ENCODE data around the gene KRTAP25-1. TPM values are rescaled to one million over a fixed set of nuclear protein-coding genes. Genes with fewer than 3 reads are reported as not detected.

KRTAP25-1 gene, protein sequence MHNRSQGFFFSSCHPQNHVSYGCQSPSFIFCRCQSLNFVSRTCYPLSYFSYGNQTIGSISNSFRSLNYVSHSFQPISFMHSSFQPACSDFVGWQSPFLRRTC
- not detected in 2 replicates for total RNA-seq (2021; fragmentation: NEBNext Ultra II Directional; extraction: Animal tissue kit (Norgen Biotek cat#: 25700))
- not detected in 2 replicates for polyA plus RNA-seq (2011; rRNA removed)
- not detected for polyA plus RNA-seq (2011; cell fraction: cytosol; rRNA removed)
- polyA plus RNA-seq (2011; cell fraction: nucleus; rRNA removed) = not detected
- polyA plus RNA-seq (2012, experiment 1 of 2) = not detected in 4 replicates
- not detected for polyA plus RNA-seq (2012, experiment 2 of 2)
- not detected for polyA plus RNA-seq (2013, experiment 1 of 2)
- polyA plus RNA-seq (2013, experiment 2 of 2) = not detected
- polyA minus RNA-seq (2011; rRNA and poly(A)+ RNA removed) = not detected in 2 replicates
- polyA minus RNA-seq (2011; cell fraction: cytosol; rRNA and poly(A)+ RNA removed) = not detected
- polyA minus RNA-seq (2011; cell fraction: nucleus; rRNA and poly(A)+ RNA removed) = not detected
- long read RNA-seq, experiment 1 = 0 reads
- long read RNA-seq, experiment 2 = 0 reads

DNA sequence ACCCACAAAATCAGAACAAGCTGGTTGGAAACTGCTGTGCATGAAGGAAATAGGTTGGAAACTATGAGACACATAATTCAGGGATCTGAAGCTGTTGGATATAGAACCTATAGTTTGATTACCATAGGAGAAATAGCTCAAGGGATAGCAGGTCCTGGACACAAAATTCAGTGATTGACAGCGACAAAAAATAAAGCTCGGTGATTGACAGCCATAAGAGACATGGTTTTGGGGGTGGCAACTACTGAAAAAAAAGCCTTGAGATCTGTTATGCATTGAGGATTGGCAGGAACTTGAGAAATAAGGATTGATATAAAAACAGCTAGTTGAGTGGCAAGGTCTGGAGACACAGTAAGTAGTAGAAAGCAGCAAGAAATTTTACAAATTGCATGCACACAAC lies at the start of gene KRTAP25-1:
Gene KRTAP25-1 (minus strand): TSS at position 300 of the 400 bp plus-strand sequence. CDS start 24 bp downstream, at position 276.
- no peak within 1 kb of the TSS for H3K23ac ChIP-seq (ENCODE audit: insufficient read length)
- H2BK120ac ChIP-seq (replicated peaks; ENCODE audit: low read depth, low read length) = no peak within 1 kb of the TSS
- H2AK5ac ChIP-seq (ENCODE audit: low read depth, low read length) = no peak within 1 kb of the TSS
- H3K4me1 ChIP-seq (replicated peaks in 1 of 4; ENCODE audit: control insufficient read depth in 3 of 4, insufficient read depth in 4 of 4, low read length in 3 of 4) = no peaks in the 10 kb centered on the region
- no peak within 1 kb of the TSS for H4K91ac ChIP-seq (replicated peaks; ENCODE audit: insufficient read length, low read length)
- no peaks in the 10 kb centered on the region for H3K23me2 ChIP-seq (ENCODE audit: low read depth, low read length)
- H3K9ac ChIP-seq (replicated peaks in 1 of 4; ENCODE audit: extremely low read depth in 1 of 4, low read depth in 3 of 4, low read length in 3 of 4) = no peak within 1 kb of the TSS
- no peaks in the 10 kb centered on the region for H3K9me3 ChIP-seq (ENCODE audit: insufficient read depth in 2 of 2, low read depth in 1 of 2, low read length in 1 of 2)
- no peak within 1 kb of the TSS for H2AFZ ChIP-seq (ENCODE audit: low read length)
- H4K8ac ChIP-seq (ENCODE audit: extremely low read depth, insufficient read depth, low read length) = no peak within 1 kb of the TSS
- 75% methylated on average over 2 of the region's 2 CpGs; no CpG with 5 or more reads in 1 of the 2 experiments for WGBS, 2 experiments (ENCODE audit: extremely low coverage in 1 of 2, insufficient coverage in 1 of 2, insufficient read length in 1 of 2, insufficient replicate concordance in 2 of 2, low coverage in 1 of 2, low lambda C conversion rate in 2 of 2, missing lambda C conversion rate in 1 of 2)
- H3K79me1 ChIP-seq (ENCODE audit: low read depth, low read length) = no peaks in the 10 kb centered on the region
- ChIA-PET POLR2A (ENCODE audit: partially characterized antibody) (no interaction called here), CTCF (ENCODE audit: partially characterized antibody) (interaction anchor here (0.6 to 1.4 kb wide), 3 partner anchors 17 to 154 kb away, joined by 3 to 4 read pairs (median 4); no protein-coding TSS in a partner anchor)
- no peaks in the 10 kb centered on the region for H4K20me1 ChIP-seq (replicated peaks in 1 of 2; ENCODE audit: control insufficient read depth in 1 of 2, insufficient read depth in 2 of 2, low read length in 2 of 2)
- H2BK15ac ChIP-seq (ENCODE audit: low read length) = no peak within 1 kb of the TSS
- H3K36me3 ChIP-seq (ENCODE audit: control insufficient read depth in 2 of 4, insufficient read depth in 4 of 4, low read length in 3 of 4) = no peaks in the 10 kb centered on the region
- H3K4ac ChIP-seq (replicated peaks; ENCODE audit: insufficient read length, low read depth, low read length) = no peak within 1 kb of the TSS
- no peak within 1 kb of the TSS for H3K27ac ChIP-seq (ENCODE audit: low read depth, low read length)
- no peak within 1 kb of the TSS for H3K4me3 ChIP-seq (ENCODE audit: extremely low read depth in 1 of 4, insufficient read depth in 2 of 4, low read depth in 3 of 4, low read length in 4 of 4)
- DNase-seq (ENCODE audit: low read depth in 1 of 2, low spot score in 2 of 2) = no peak
- H3K4me2 ChIP-seq (ENCODE audit: insufficient read depth in 1 of 2, low read depth in 2 of 2, low read length in 2 of 2) = no peak within 1 kb of the TSS
- no peaks in the 10 kb centered on the region for H3K27me3 ChIP-seq (replicated peaks in 1 of 4; ENCODE audit: control insufficient read depth in 3 of 4, extremely low read depth in 1 of 4, insufficient read depth in 3 of 4, low read length in 3 of 4)
- no peak within 1 kb of the TSS for H2BK5ac ChIP-seq (ENCODE audit: low read depth, low read length)
- H3K14ac ChIP-seq (ENCODE audit: insufficient read length) = no peak within 1 kb of the TSS
- TF ChIP-seq EZH2 (IDR thresholded peaks at IDR 0.05; ENCODE audit: low read depth, low read length, severe bottlenecking) (no peak), SUZ12 (IDR thresholded peaks at IDR 0.05; ENCODE audit: low read length) (no peak), TAF7 (optimal IDR thresholded peaks at IDR 0.05; ENCODE audit: borderline replicate concordance, low read depth, low read length) (no peak), GABPA (IDR thresholded peaks at IDR 0.05; ENCODE audit: borderline replicate concordance, insufficient read depth, low read length) (no peak), SP4 (IDR thresholded peaks at IDR 0.05; ENCODE audit: low read length) (no peak), PHF8 (conservative IDR thresholded peaks at IDR 0.05; ENCODE audit: low read depth, low read length) (no peak), SAP30 (IDR thresholded peaks at IDR 0.05; ENCODE audit: insufficient read depth, insufficient replicate concordance, low read length) (no peak), POLR2A (IDR thresholded peaks at IDR 0.05; ENCODE audit: control extremely low read depth in 1 of 2, low read depth in 2 of 2, low read length in 2 of 2) (no peak)
- H3K56ac ChIP-seq (replicated peaks; ENCODE audit: insufficient read length, low read depth, low read length) = no peak within 1 kb of the TSS
- H2BK20ac ChIP-seq (ENCODE audit: low read length) = no peak within 1 kb of the TSS
- no peak within 1 kb of the TSS for H3K18ac ChIP-seq (ENCODE audit: extremely low read depth, low read length)
- no peak for FAIRE-seq
- no peak within 1 kb of the TSS for H2BK12ac ChIP-seq (ENCODE audit: low read depth, low read length)
- H4K5ac ChIP-seq (ENCODE audit: insufficient read length, low read depth, low read length) = no peak within 1 kb of the TSS
- H3K79me2 ChIP-seq (ENCODE audit: control insufficient read depth in 1 of 2, insufficient read depth in 2 of 2, low read length in 2 of 2) = no peaks in the 10 kb centered on the region
